Right kidney (tissue), 1 donor: ENCODE results near the gene PNPLA6.

Experiments used
- DNase-seq: peaks from one replicate; pipeline ENCODE4 v3.0.0-alpha.2; 2016

The PNPLA6 gene

DNA sequence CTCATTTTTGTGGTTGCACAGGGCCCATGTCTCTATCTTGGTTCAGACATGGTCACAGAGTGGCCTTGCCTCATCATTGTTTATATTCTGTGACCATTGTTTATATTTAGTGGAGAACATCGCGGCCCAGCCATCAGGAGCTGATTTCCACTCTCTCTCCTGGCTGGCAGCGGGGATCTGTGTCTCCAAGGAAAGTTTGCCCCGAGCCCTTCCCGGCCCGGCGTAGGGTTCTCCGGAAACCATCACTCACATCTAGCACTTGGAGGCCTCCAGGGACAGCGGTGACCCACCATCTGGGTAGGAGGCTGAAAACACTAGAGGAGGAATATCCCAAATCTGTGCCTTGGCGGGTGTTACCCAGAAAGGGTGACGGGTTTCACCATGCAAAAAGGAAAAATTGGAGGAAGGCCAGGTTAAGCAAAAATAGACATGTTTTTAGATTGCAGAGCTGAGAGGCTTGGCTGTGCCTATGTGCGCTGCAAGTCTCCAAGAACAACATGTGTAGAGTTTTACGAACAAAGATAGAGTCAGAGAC, 20.3 kb upstream of the PNPLA6 start:
- DNase-seq, result no peak

DNA sequence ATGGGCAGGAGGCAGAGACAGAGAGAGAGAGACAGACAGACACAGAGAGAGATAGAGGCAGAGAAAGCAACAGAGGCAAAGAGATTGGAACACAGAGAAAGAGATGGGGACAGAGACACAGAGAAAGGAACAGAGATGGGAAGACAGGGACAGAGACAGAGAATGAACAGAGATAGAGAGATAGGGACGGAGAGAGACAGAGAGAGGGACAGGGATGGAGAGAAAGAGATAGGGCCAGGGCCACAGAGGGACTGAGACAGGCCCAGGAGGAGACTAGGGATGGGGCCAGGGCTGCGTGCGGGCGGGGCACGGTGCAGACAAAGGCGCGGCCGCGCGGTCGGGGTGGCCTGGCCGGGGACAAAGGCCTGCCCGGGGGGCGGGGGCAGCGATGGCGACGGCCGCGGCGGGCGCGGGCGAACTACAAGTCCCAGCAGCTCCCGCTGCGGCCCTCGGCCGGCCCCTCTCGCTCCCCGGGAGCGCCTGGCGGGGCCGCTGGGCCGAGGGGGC, 19.8 kb upstream of the PNPLA6 start, which contains the start of gene ZNF358:
ZNF358 (plus strand) TSS at position 459 of the 507 bp plus-strand sequence. CDS start 3,140 bp downstream, outside the sequence.
- peak; percentile 73 for DNase-seq

DNA sequence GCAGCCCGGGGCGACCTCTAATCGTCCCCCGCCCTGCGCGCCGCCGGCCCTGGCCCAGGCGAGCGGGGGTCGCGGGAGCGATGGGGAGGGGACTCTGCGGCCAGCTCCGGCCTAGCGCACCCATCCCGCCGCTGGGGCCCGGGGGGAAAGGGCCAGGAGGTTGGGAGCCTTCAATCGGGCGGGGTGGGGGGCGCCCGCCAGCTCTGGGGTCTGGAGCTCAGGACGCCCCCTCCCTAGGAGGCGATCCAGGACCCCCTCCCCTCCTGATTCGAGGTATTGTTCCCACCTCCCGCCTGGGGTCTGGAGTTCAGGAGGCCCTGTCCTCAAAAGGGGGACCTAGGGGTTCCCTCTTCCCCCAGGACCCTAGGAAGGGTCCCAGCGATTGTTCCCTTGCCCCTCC, 19.2 kb upstream of the PNPLA6 start:
- peak; percentile 46 for DNase-seq

DNA sequence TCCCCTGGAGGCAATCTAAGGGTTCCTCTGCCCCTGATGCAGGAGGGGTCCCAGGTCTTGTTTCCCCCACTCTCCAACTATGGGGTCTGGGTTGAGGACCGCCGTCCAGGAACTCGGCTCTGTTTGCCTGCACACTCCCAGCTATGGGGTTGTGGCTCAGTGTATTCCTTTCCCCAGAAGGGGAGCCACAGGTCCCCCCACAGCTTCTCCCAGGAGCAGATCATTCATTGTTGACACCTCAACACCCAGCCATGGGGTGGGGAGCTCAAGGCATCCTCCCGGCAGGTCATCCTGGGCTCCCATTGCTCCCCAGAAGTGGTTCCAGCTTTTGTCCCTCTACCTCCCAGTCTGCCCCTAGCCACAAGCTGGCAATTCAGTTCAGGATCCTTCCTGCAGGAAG, 18.6 kb upstream of the PNPLA6 start:
- DNase-seq, result peak; percentile 40

DNA sequence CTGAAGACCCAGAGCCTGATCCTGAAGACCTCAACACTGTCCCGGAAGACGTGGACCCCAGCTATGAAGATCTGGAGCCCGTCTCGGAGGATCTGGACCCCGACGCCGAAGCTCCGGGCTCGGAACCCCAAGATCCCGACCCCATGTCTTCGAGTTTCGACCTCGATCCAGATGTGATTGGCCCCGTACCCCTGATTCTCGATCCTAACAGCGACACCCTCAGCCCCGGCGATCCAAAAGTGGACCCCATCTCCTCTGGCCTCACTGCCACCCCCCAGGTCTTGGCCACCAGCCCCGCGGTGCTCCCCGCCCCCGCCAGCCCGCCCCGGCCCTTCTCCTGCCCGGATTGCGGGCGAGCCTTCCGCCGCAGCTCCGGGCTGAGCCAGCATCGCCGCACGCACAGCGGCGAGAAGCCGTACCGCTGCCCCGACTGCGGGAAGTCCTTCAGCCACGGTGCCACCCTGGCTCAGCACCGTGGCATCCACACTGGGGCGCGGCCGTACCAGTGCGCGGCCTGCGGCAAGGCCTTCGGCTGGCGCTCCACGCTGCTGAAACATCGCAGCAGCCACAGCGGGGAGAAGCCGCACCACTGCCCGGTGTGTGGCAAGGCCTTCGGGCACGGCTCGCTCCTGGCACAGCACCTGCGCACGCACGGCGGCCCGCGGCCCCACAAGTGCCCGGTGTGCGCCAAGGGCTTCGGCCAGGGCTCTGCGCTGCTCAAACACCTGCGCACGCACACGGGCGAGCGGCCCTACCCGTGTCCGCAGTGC, 16.0 kb upstream of the PNPLA6 start:
- DNase-seq, result no peak

DNA sequence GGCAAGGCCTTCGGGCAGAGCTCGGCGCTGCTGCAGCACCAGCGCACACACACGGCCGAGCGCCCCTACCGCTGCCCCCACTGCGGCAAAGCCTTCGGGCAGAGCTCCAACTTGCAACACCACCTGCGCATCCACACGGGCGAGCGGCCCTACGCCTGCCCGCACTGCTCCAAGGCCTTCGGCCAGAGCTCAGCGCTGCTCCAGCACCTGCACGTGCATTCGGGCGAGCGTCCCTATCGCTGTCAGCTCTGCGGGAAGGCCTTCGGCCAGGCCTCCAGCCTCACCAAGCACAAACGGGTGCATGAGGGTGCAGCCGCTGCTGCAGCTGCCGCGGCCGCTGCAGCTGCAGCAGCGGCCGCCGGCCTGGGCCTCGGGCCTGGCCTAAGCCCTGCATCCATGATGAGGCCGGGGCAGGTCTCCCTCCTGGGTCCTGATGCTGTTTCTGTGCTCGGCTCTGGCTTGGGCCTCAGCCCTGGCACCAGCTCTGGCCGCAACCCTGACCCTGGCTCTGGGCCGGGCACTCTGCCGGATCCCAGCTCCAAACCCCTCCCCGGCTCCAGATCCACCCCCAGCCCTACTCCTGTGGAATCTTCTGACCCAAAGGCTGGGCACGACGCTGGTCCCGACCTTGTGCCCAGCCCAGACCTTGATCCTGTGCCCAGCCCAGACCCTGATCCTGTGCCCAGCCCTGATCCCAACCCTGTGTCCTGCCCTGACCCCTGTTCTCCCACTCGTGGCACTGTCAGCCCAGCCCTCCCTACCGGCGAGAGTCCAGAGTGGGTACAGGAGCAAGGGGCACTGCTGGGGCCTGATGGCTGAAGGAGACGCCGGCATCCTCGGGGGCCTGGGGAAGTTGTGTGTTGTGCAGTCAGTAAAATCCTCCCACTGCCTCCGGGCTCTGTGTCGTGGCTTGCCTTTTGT, 15.1 kb upstream of the PNPLA6 start:
- no peak for DNase-seq

DNA sequence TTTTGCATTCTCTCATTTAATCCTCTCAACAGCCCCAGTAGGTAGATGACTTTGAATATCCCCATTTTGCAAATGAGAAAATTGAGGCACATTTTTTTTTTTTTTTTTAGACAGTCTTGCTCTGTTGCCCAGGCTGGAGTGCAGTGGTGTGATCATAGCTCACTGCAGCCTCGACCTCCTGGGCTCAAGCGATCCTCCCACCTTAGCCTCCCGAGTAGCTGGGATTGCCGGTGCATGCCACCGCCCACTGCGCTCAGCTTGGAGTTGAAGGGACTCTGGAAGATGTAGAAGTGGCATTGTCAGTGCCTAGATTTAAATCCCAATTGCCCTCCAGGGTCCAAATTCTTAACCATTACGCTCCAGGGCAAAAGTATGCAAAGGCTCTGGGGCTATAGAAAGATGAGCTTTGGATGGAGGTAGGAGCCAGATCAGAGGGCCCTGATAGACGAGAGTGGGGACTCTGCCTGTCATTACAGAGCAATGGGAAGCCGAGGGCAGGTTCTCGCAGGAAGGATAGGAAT, 13.9 kb upstream of the PNPLA6 start:
- DNase-seq, result no peak

DNA sequence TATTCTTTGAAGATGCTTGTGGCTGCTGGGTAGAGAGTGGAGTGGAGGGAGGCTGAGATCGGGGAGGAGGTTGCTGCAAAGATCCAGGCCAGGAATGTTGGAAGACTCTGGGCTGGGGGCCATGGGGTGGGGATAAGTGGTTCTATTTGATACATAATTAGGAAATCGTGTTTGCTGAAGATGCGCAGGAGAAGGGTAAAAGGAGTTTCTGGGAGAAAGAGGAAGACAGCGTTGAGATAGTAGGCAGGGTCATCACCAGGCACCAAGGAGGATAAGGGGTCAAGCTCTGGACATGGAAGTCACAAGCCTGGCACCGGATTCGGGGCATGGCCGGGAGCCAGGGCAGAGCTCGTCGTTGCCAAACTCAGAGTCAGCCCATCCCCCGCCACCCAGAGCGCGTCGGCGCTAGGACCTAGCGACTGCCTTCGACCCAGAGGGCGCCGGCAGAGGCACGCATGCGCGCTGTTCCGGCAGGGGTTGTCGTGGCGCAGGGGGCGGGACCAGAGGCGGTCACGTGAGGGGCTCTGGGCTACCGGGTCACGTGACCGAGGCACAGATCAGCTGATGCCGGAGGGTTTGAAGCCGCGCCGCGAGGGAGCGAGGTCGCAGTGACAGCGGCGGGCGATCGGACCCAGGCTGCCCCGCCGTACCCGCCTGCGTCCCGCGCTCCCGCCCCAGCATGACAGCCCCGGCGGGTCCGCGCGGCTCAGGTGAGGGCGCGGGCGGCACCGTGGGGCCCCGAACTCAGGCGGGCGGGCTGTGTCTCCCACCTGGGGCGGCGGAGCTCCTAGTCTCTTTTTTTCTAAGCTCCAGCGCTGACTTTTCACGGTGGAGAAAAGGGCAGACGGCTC, 13.2 kb upstream of the PNPLA6 start, which contains the start of gene MCOLN1:
MCOLN1 (plus strand) TSS at position 553 of the 851 bp plus-strand sequence; CDS start at position 680, 127 bp downstream.
- DNase-seq, result peak; percentile 92

DNA sequence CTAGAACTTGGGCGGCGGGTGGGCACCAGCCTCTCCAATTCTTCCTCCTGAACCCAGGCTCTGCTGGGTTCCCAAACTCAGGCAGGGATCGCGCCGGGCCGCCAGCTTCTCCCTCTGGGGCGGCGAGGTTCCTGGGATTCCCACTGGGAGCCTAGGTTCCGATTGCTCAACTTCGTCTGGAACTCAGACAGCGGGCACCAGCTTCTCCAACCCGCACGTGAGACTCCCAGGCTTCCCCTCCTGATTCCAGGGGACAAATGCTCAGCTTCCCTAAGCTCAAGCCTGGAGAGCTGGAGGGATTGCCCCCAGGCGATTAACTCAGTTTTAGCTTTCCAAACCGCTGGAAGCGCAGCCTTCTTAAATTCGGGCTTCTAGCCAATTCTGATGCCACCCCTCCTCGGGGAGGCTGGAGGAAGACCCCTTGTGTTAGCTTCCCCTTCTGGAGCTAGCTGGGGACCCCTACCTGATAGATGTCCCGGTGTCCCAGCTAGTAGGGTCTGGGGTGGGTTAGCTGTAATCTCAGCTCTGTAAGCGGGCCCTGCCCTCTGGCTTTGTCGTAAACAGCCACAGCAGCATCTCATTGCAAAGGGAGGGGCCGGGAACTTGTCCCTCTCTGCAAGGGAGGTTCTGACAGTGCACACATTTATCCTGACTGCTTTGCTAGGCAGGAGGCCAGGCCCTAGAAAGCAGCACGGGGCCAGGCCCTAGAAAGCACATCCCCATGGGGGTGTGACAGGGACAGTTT, 12.4 kb upstream of the PNPLA6 start:
- no peak for DNase-seq

DNA sequence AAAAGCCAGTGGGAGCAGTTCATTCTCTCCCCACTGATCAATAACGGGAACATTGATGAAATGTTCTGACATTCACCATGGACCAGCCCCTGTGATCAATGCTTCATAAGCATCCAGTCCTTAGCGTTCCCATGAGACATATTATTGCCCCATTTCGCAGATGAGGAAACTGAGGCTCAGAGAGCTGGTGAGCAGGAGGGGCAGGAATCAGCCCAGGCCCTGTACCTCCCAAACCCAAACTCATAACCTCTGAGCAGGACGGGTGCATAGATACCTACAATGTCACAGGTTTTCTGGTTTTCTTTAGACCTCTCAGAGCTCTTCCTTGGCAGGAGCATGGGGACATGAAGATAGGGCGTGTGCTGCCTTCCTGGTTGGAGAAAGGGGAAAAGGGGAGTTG, 11.0 kb upstream of the PNPLA6 start:
- DNase-seq, result no peak

DNA sequence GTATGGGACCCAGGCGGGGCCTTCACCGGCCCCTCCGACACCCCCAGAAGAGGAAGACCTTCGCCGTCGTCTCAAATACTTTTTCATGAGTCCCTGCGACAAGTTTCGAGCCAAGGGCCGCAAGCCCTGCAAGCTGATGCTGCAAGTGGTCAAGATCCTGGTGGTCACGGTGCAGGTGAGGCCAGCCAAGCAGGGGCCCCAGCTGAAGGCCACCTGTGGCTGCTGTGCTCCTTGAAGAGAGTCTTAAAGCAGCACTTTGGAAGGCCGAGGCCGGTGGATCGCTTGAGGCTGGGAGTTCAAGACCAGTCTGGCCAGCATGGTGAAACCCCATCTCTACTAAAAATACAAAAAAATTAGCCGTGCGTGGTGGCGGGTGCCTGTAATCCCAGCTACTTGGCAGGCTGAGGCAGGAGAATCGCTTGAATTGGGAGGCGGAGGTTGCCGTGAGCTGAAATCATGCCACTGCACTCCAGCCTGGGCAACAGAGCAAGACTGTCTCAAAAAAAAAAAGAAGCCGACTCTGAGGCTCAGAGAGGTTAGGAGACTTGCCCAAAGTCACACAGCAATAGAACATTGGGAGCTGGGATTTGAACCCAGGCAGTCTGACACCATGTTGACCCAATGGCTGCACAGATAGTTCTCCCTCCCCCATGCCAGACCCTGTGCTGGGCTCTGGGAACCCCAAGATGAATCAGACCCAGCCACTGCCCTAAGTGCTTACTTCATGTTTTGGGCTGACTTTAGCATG, 10.4 kb upstream of the PNPLA6 start:
- DNase-seq, result no peak

DNA sequence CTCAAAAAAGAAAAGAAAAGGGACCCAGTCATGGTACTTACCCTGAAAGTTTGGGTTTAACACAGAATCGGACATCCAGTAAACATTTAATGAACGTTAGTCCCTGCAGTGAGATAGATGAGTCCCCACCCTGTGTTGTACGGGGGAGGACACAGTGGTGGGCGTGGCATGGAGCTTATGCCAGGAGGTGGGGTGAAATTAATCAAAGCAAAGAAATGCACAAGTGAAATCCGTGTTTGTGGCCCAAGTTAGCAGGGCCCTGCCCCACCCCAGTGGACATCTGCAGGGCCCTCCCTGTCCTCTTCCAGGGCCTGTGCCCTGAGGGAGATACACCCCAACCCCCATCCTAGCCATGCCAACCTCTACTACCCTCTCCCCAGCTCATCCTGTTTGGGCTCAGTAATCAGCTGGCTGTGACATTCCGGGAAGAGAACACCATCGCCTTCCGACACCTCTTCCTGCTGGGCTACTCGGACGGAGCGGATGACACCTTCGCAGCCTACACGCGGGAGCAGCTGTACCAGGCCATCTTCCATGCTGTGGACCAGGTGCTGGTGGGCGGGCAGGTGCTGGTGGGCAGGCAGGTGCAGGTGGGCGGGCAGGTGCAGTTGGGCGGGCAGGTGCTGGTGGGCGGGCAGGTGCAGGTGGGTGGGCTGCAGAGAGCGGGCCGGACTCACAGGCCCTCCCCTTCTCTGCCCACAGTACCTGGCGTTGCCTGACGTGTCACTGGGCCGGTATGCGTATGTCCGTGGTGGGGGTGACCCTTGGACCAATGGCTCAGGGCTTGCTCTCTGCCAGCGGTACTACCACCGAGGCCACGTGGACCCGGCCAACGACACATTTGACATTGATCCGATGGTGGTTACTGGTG, 9.2 kb upstream of the PNPLA6 start:
- no peak for DNase-seq

DNA sequence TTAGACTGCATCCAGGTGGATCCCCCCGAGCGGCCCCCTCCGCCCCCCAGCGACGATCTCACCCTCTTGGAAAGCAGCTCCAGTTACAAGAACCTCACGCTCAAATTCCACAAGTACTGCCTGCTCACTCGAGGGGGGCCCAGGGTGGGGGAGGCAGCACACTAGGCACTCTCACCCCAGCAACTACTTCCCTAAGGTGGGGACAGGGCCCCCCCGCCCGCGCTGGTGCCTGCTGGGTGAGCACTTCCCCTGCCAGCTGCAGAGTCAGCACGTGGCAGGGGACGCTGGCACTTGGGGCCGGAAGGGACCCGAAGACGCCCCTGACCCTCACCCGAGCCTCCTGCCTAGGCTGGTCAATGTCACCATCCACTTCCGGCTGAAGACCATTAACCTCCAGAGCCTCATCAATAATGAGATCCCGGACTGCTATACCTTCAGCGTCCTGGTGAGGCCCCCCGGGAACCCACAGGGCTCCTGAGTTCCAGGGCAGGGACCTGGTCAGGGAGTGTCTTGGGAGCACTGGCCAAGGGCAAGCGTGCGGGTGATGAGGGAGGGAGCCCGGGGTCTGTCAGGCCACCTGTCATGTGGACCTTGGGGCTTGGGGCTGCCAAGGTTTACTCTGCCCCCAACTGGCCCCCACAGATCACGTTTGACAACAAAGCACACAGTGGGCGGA, 7.9 kb upstream of the PNPLA6 start:
- DNase-seq, result no peak

DNA sequence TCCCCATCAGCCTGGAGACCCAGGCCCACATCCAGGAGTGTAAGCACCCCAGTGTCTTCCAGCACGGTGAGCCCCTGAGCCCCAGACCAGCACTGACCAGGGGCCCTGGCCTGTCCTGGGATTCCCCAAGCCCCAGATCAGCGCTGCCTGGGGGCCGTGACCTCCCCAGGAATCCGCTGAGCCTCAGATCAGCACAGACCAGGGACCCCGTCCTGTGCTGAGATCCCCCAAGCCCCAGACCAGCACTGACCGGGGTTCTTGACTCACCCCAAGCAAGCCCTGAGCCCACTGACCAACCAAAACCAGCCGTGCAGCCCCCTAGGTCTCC, 7.4 kb upstream of the PNPLA6 start:
- no peak for DNase-seq

DNA sequence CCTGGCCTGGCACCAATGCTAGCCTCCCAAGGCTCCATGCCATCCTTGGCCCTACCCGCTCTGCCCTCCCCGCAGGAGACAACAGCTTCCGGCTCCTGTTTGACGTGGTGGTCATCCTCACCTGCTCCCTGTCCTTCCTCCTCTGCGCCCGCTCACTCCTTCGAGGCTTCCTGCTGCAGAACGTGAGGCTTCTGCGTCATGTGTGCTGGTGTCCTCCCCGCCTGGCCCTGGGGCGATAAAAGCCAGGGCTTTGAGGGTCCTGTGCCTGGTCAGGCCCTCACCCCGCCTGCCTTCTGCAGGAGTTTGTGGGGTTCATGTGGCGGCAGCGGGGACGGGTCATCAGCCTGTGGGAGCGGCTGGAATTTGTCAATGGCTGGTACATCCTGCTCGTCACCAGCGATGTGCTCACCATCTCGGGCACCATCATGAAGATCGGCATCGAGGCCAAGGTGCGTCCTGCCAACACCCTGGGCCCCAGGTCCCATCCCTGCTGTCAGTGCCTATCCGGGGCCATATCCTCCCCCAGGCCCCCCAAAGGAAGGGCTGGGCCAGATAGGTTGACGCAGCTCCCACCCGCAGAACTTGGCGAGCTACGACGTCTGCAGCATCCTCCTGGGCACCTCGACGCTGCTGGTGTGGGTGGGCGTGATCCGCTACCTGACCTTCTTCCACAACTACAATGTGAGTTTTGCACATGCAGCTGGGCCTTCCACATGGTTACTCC, 6.8 kb upstream of the PNPLA6 start:
- DNase-seq, result no peak

DNA sequence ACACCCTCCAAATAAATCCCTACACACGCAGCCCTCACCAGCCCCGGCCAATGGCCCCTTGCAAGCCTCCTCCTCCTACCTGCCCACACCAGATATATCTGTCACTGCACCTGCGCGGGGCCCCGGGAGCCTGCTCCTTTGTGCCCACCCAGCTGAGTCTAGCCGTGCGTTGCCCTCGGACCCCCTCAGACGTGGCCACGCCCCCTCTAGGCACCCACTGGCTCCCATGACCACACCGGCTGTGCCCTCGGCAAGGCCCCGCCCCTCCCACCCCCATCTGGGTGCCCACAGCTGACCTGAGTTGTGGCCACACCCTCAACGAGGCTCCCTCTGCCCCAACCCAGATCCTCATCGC, 6.3 kb upstream of the PNPLA6 start:
- no peak for DNase-seq

DNA sequence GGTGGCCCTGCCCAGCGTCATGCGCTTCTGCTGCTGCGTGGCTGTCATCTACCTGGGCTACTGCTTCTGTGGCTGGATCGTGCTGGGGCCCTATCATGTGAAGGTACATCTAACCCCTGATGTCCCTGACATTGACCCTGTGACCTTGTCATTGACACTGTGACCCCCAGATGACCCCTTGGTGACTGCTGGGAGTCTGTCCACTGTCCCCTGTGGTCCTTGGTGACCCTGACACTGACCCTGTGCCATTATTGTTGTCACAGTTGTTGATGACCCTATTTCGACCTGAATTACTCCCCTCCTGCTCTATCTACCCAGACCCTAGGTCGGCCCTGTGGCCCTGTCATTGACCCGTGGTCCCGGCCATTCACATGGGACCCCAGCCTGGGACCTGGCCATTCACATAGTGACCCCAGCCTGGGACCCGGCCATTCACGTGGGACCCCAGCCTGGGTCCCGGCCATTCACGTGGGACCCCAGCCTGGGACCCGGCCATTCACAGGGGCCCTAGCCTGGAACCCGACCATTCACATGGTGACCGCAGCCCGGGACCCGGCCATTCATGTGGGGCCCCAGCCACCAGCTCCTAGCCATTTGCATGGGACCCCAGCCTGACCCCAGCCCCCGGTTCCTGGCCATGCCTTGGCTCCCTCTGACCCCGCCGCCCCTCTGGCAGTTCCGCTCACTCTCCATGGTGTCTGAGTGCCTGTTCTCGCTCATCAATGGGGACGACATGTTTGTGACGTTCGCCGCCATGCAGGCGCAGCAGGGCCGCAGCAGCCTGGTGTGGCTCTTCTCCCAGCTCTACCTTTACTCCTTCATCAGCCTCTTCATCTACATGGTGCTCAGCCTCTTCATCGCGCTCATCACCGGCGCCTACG, 5.7 kb upstream of the PNPLA6 start:
- DNase-seq, result no peak
